Endodermal cell (in vitro differentiated cells): Measurements from ENCODE around the gene SLC25A43. TPM values are rescaled to one million over a fixed set of nuclear protein-coding genes. Genes with fewer than 3 reads are reported as not detected.

Experiments
- DNase-seq: peaks from one replicate; pipeline ENCODE4 v3.0.0-alpha.2; 2017
- H3K27ac ChIP-seq: 2 replicates; pipeline ENCODE4 v1.5.1; 2013; ENCODE audit warnings: mild to moderate bottlenecking, low read depth, low read length, moderate library complexity
- H3K27me3 ChIP-seq: 2 replicates; pipeline ENCODE4 v1.6.1; 2013; ENCODE audit warnings: mild to moderate bottlenecking, low read length, moderate library complexity; ENCODE audit not compliant: insufficient read depth, control insufficient read depth, poor library complexity, severe bottlenecking
- H3K36me3 ChIP-seq: 2 replicates; pipeline ENCODE4 v1.7.0; 2013; ENCODE audit warnings: mild to moderate bottlenecking, low read length, moderate library complexity; ENCODE audit not compliant: control insufficient read depth, insufficient read depth
- H3K4me1 ChIP-seq: one replicate; pipeline ENCODE4 v1.7.0; 2013; ENCODE audit warnings: low read length; ENCODE audit not compliant: control insufficient read depth, insufficient read depth
- H3K4me3 ChIP-seq: 2 replicates; pipeline ENCODE4 v1.5.1; 2013; ENCODE audit warnings: mild to moderate bottlenecking, low read length, moderate library complexity
- H3K9ac ChIP-seq: 2 replicates; pipeline ENCODE4 v1.6.1; 2013; ENCODE audit warnings: mild to moderate bottlenecking, low read length, moderate library complexity; ENCODE audit not compliant: poor library complexity, severe bottlenecking; ENCODE audit errors: extremely low read depth
- H3K9me3 ChIP-seq: 2 replicates; pipeline ENCODE4 v1.6.1; 2013; ENCODE audit warnings: mild to moderate bottlenecking, low read length, moderate library complexity; ENCODE audit not compliant: control insufficient read depth
- H3K27ac Mint-ChIP-seq: 2 replicates; pipeline ENCODE4 v1.8.0; 2020; ENCODE audit warnings: mixed read lengths
- H3K27me3 Mint-ChIP-seq: 2 replicates; pipeline ENCODE4 v1.8.0; 2021; ENCODE audit warnings: mild to moderate bottlenecking, mixed read lengths; ENCODE audit not compliant: insufficient read depth
- H3K36me3 Mint-ChIP-seq: 2 replicates; pipeline ENCODE4 v1.8.0; 2020; ENCODE audit warnings: low read depth, mixed read lengths
- H3K4me1 Mint-ChIP-seq: 2 replicates; pipeline ENCODE4 v1.8.0; 2020; ENCODE audit warnings: mixed read lengths
- H3K4me3 Mint-ChIP-seq: 2 replicates; pipeline ENCODE4 v1.8.0; 2020; ENCODE audit warnings: mild to moderate bottlenecking, moderate library complexity, mixed read lengths
- H3K9me3 Mint-ChIP-seq: 2 replicates; pipeline ENCODE4 v1.8.0; 2020; ENCODE audit warnings: mild to moderate bottlenecking, mixed read lengths
- CTCF ChIP-seq: fragments of 200-600 bp; sonication (generic); conservative IDR thresholded peaks from 2 replicates; pipeline ENCODE4 v1.5.0; 2021; ENCODE audit warnings: antibody characterized with exemption, mild to moderate bottlenecking
- WGBS, 2 experiments: methylation state at CpG; one replicate each; pipeline versions ENCODE4 v1.1.5 to v1.1.7; 2013; ENCODE audit warnings: missing lambda C conversion rate in 2 of 2, mixed read lengths in 1 of 2; ENCODE audit not compliant: insufficient coverage in 1 of 2, insufficient read length in 1 of 2; 5-methylcytosine and 5-hydroxymethylcytosine counted together
- total RNA-seq, 2 donors: library from RNA; stranded (reverse); fragmentation: NEBNext Ultra II Directional in 1 of 2; extraction: Animal tissue kit (Norgen Biotek cat#: 25700) in 1 of 2; gene quantifications; 2 replicates in 1 of 2; 3 replicates in 1 of 2; pipeline ENCODE4 v1.2.1, GENCODE V29; 2021

SLC25A43 gene
- total RNA-seq, 2 donors from 2014 or later: 4.4 to 4.9 TPM

- H3K9me3 Mint-ChIP-seq: peaks cover 65% of the 10 kb centered on the region
- no peaks in the 10 kb centered on the region for H3K36me3 ChIP-seq
- no peak overlapping the region for H3K4me3 ChIP-seq
- no peaks in the 10 kb centered on the region for H3K4me1 ChIP-seq
- H3K27me3 Mint-ChIP-seq: peaks cover 16% of the 10 kb centered on the region
- DNase-seq: no peak
- no peak overlapping the region for H3K27ac Mint-ChIP-seq
- TF ChIP-seq CTCF: no peak
- no peaks in the 10 kb centered on the region for H3K9me3 ChIP-seq
- H3K9ac ChIP-seq: no peak overlapping the region
- H3K4me3 Mint-ChIP-seq: no peak overlapping the region
- H3K27ac ChIP-seq: no peak overlapping the region
- H3K27me3 ChIP-seq: no peaks in the 10 kb centered on the region
- peaks cover 7% of the 10 kb centered on the region for H3K4me1 Mint-ChIP-seq
- WGBS, 2 experiments: 78 to 83% methylated on average over 2 to 3 of the region's 4 CpGs
- H3K36me3 Mint-ChIP-seq: no peaks in the 10 kb centered on the region
These were observed 2.4 kb downstream of the SLC25A43 start for GRCh38 chrX:119401569-119401968.

- Mint-ChIP-seq H3K4me1 (peaks cover 7% of the 10 kb centered on the region), H3K36me3 (peaks cover 3% of the 10 kb centered on the region)
These were observed 3.5 kb downstream of the SLC25A43 start for GRCh38 chrX:119402588-119402987.

GRCh38 chrX:119406776-119407175 lies 7.6 kb downstream of the SLC25A43 start:
- Histone ChIP-seq H3K9ac (no peak overlapping the region), H3K4me3 (no peak overlapping the region), H3K27me3 (no peaks in the 10 kb centered on the region), H3K9me3 (no peaks in the 10 kb centered on the region), H3K27ac (no peak overlapping the region), H3K36me3 (no peaks in the 10 kb centered on the region), H3K4me1 (no peaks in the 10 kb centered on the region)
- H3K36me3 Mint-ChIP-seq: peaks cover 10% of the 10 kb centered on the region
- no peak overlapping the region for H3K27ac Mint-ChIP-seq
- H3K4me3 Mint-ChIP-seq: no peak overlapping the region
- WGBS, 2 experiments: 100% methylated on average over 1 of the region's 1 CpG; no CpG with 5 or more reads in 1 of the 2 experiments
- DNase-seq: no peak
- H3K9me3 Mint-ChIP-seq: peaks cover 68% of the 10 kb centered on the region
- TF ChIP-seq CTCF: no peak
- no peaks in the 10 kb centered on the region for H3K27me3 Mint-ChIP-seq
- peaks cover 2% of the 10 kb centered on the region for H3K4me1 Mint-ChIP-seq

More at GRCh38 chrX:119402588-119402987, 3.5 kb downstream of the SLC25A43 start:
- H3K9ac ChIP-seq: no peak overlapping the region
- no peaks in the 10 kb centered on the region for H3K36me3 ChIP-seq
- no peak for TF ChIP-seq CTCF
- DNase-seq: no peak
- no peaks in the 10 kb centered on the region for H3K4me1 ChIP-seq
- no peak overlapping the region for H3K27ac Mint-ChIP-seq
- H3K27ac ChIP-seq: no peak overlapping the region
- H3K9me3 ChIP-seq: no peaks in the 10 kb centered on the region
- WGBS, 2 experiments: 91 to 100% methylated on average over 1 to 3 of the region's 4 CpGs
- H3K27me3 ChIP-seq: no peaks in the 10 kb centered on the region
- H3K9me3 Mint-ChIP-seq: peaks cover 65% of the 10 kb centered on the region
- H3K4me3 Mint-ChIP-seq: no peak overlapping the region
- H3K4me3 ChIP-seq: no peak overlapping the region
- peaks cover 14% of the 10 kb centered on the region for H3K27me3 Mint-ChIP-seq
